Neutrophil (primary cell): ENCODE results near the gene OBSL1.

Experiments used
- H3K27ac ChIP-seq: fragments of 200-600 bp; sonication (generic); 2 replicates; pipeline ENCODE4 v1.5.1; 2016; ENCODE audit warnings: mild to moderate bottlenecking, moderate library complexity
- H3K27me3 ChIP-seq: fragments of 200-600 bp; sonication (generic); 2 replicates; pipeline ENCODE4 v1.6.0; 2016; ENCODE audit warnings: mild to moderate bottlenecking
- H3K36me3 ChIP-seq: fragments of 200-600 bp; sonication (generic); 2 replicates; pipeline ENCODE4 v1.5.1; 2017
- H3K4me1 ChIP-seq, 2 experiments: fragments of 200-600 bp in 1 of 2; sonication (generic) in 1 of 2; 1 replicate in 1 of 2; 2 replicates in 1 of 2; pipeline versions ENCODE4 v1.5.1 to v1.6.1; 2013 to 2016; ENCODE audit warnings: low read depth in 1 of 2, low read length in 1 of 2, mild to moderate bottlenecking in 1 of 2, moderate library complexity in 1 of 2; ENCODE audit not compliant: control insufficient read depth in 1 of 2, insufficient read depth in 1 of 2
- H3K4me3 ChIP-seq, 2 experiments: fragments of 200-600 bp in 1 of 2; sonication (generic) in 1 of 2; 1 replicate in 1 of 2; 2 replicates in 1 of 2; pipeline ENCODE4 v1.5.1; 2013 to 2016; ENCODE audit warnings: low read depth in 1 of 2, low read length in 1 of 2, mild to moderate bottlenecking in 1 of 2, moderate library complexity in 1 of 2
- H3K9me3 ChIP-seq: fragments of 200-600 bp; sonication (generic); 2 replicates; pipeline ENCODE4 v1.5.1; 2016
- TF ChIP-seq, protein P1 (sequence below): fragments of 200-600 bp; sonication (generic); IDR thresholded peaks from 2 replicates; pipeline ENCODE4 v1.5.1; 2016; ENCODE audit warnings: antibody characterized with exemption

OBSL1 gene

GRCh38 chr2:219595256-219595655 lies 23.9 kb upstream of the OBSL1 start:
- Histone ChIP-seq H3K4me3 (no peak overlapping the region), H3K4me1 (peaks cover 16 to 17% of the 10 kb centered on the region in 2 experiments), H3K9me3 (no peaks in the 10 kb centered on the region), H3K27ac (no peak overlapping the region), H3K36me3 (no peaks in the 10 kb centered on the region), H3K27me3 (peaks cover 9% of the 10 kb centered on the region)
- TF ChIP-seq, protein P1, sequence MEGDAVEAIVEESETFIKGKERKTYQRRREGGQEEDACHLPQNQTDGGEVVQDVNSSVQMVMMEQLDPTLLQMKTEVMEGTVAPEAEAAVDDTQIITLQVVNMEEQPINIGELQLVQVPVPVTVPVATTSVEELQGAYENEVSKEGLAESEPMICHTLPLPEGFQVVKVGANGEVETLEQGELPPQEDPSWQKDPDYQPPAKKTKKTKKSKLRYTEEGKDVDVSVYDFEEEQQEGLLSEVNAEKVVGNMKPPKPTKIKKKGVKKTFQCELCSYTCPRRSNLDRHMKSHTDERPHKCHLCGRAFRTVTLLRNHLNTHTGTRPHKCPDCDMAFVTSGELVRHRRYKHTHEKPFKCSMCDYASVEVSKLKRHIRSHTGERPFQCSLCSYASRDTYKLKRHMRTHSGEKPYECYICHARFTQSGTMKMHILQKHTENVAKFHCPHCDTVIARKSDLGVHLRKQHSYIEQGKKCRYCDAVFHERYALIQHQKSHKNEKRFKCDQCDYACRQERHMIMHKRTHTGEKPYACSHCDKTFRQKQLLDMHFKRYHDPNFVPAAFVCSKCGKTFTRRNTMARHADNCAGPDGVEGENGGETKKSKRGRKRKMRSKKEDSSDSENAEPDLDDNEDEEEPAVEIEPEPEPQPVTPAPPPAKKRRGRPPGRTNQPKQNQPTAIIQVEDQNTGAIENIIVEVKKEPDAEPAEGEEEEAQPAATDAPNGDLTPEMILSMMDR: no peak

- no peaks in the 10 kb centered on the region for H3K36me3 ChIP-seq
Observed at GRCh38 chr2:219593154-219593553, 21.8 kb upstream of the OBSL1 start.

DNA sequence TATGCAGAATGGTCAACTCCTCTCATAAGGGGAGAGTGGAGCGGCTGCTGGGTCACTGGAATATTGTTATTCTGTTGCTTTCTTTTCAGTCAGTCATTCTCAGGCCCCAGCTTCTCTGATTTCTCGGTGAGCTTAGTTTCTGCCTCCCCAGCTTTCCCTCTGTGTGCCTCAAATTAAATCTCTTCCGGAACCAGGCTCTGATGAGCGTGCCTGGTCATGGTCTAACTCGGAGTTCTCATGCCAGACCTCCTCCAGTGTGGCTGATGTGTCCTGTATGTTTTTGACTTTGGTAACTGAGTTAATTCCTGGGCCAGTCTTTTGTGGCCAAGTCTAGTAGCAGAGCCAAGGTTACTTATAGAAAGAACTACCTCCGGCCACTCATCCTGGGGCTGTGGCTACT lies 21.4 kb upstream of the OBSL1 start:
- Histone ChIP-seq H3K4me3 (no peak overlapping the region), H3K9me3 (no peaks in the 10 kb centered on the region), H3K36me3 (no peaks in the 10 kb centered on the region), H3K27me3 (peaks cover 9% of the 10 kb centered on the region), H3K27ac (no peak overlapping the region), H3K4me1 (peaks cover 8% of the 10 kb centered on the region in 2 experiments)
- TF ChIP-seq, protein P1: no peak

More at GRCh38 chr2:219593154-219593553, 21.8 kb upstream of the OBSL1 start:
- H3K4me1 ChIP-seq: peaks cover 10% of the 10 kb centered on the region in 2 experiments
- H3K4me3 ChIP-seq: no peak overlapping the region
- H3K27me3 ChIP-seq: peaks cover 9% of the 10 kb centered on the region
- no peaks in the 10 kb centered on the region for H3K9me3 ChIP-seq
- TF ChIP-seq, protein P1: no peak
- no peak overlapping the region for H3K27ac ChIP-seq

DNA sequence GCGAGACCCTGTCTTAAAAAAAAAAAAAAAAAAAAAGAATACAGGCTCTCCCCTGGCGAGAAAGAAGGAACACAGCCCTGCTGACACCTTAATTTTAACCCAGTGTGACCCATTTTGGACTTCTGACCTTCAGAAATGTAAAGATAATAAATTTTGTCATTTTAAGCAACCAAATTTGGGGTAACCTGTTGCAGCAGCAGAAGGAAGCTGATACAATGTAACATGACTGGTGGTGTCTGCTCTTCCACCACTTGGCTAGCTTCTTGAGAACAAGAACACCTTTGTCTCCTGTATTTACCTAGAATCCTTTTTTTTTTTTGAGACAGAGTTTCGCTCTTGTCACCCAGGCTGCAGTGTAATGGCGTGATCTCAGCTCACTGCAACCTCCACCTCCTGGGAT lies 19.8 kb upstream of the OBSL1 start:
- H3K9me3 ChIP-seq: no peaks in the 10 kb centered on the region
- no peak overlapping the region for H3K27ac ChIP-seq
- no peaks in the 10 kb centered on the region for H3K4me1 ChIP-seq
- H3K27me3 ChIP-seq: peaks cover 9% of the 10 kb centered on the region
- no peaks in the 10 kb centered on the region for H3K36me3 ChIP-seq
- TF ChIP-seq, protein P1: no peak
- no peak overlapping the region for H3K4me3 ChIP-seq

- Histone ChIP-seq H3K36me3 (no peaks in the 10 kb centered on the region), H3K27me3 (peaks cover 15% of the 10 kb centered on the region), H3K4me3 (no peak overlapping the region), H3K27ac (no peak overlapping the region), H3K4me1 (no peaks in the 10 kb centered on the region), H3K9me3 (no peaks in the 10 kb centered on the region)
- TF ChIP-seq, protein P1: no peak
Observed at GRCh38 chr2:219581346-219581745, 10.0 kb upstream of the OBSL1 start.
